Activated B cell treated with CpG ODN at 0.5 μM for 24 hours (primary cell): Measurements from ENCODE around the gene TMA7B. TPM values are rescaled to one million over a fixed set of nuclear protein-coding genes. Genes with fewer than 3 reads are reported as not detected.

Source experiments
- ATAC-seq: fragments of 200-7000 bp; cut with Tn5 transposase; one replicate; pipeline ENCODE4 v1.10.0; 2021; ENCODE audit warnings: low read depth, mild to moderate bottlenecking, moderate library complexity
- CTCF ChIA-PET: fragments of 350-600 bp; sonication (Branson Sonifier 250); formaldehyde crosslinking; loops from one replicate; lab custom pipeline; 2021; ENCODE audit warnings: antibody characterized with exemption; lab: Charles Lee
- POLR2A ChIA-PET: fragments of 350-600 bp; sonication (Branson Sonifier 250); formaldehyde crosslinking; loops from one replicate; lab custom pipeline; 2021; ENCODE audit warnings: antibody characterized with exemption; lab: Charles Lee
- DNase-seq: peaks from one replicate; pipeline ENCODE4 v3.0.0; 2022
- H3K27ac Mint-ChIP-seq: one replicate; pipeline ENCODE4 v1.8.0; 2020; ENCODE audit warnings: mixed read lengths
- H3K27me3 Mint-ChIP-seq: one replicate; pipeline ENCODE4 v1.8.0; 2021; ENCODE audit warnings: mixed read lengths
- H3K36me3 Mint-ChIP-seq: one replicate; pipeline ENCODE4 v1.8.0; 2021; ENCODE audit warnings: low read depth, mixed read lengths
- H3K4me1 Mint-ChIP-seq: one replicate; pipeline ENCODE4 v1.8.0; 2021; ENCODE audit warnings: mixed read lengths
- H3K4me3 Mint-ChIP-seq: one replicate; pipeline ENCODE4 v1.8.0; 2020; ENCODE audit warnings: mild to moderate bottlenecking, mixed read lengths
- H3K9me3 Mint-ChIP-seq: one replicate; pipeline ENCODE4 v1.8.0; 2020; ENCODE audit warnings: mixed read lengths
- CTCF ChIP-seq: fragments of 200-600 bp; IDR thresholded peaks from one replicate; pipeline ENCODE4 v1.8.0; 2022; ENCODE audit warnings: antibody characterized with exemption, mild to moderate bottlenecking
- intact Hi-C: fragments of 100-400 bp; cut with micrococcal nuclease; formaldehyde crosslinking; loops from one replicate; pipeline ENCODE4 v1.15.1; 2024
- total RNA-seq: library from RNA; stranded (reverse); gene quantifications from 2 replicates; pipeline ENCODE4 v1.2.3, GENCODE V29; 2022

Gene TMA7B
- total RNA-seq, 1 donor from 2014 or later: 0.58 TPM

- ChIA-PET POLR2A (interaction anchor here (0.9 kb wide), 1 partner anchor 16 kb away, joined by 8 read pairs; no protein-coding TSS in a partner anchor), CTCF (interaction anchor here (1.1 kb wide), 1 partner anchor 110 kb away, joined by 3 read pairs; no protein-coding TSS in a partner anchor)
- Mint-ChIP-seq H3K27ac (peak overlapping the region; percentile 9), H3K36me3 (peaks cover 5% of the 10 kb centered on the region), H3K4me1 (peaks cover 51% of the 10 kb centered on the region), H3K4me3 (peak overlapping the region; percentile 56), H3K9me3 (no peaks in the 10 kb centered on the region), H3K27me3 (no peaks in the 10 kb centered on the region)
- ATAC-seq: no peak
- no peak for TF ChIP-seq CTCF
- no peak for DNase-seq
- intact Hi-C loops: no loop called here
Measured at GRCh38 chr22:39915295-39915726, 44.9 kb upstream of the TMA7B start.

- no peak overlapping the region for H3K27ac Mint-ChIP-seq
- H3K4me3 Mint-ChIP-seq: no peak overlapping the region
- CTCF ChIA-PET: no interaction called here
- H3K4me1 Mint-ChIP-seq: peaks cover 41% of the 10 kb centered on the region
- H3K36me3 Mint-ChIP-seq: peaks cover 6% of the 10 kb centered on the region
- H3K27me3 Mint-ChIP-seq: no peaks in the 10 kb centered on the region
- POLR2A ChIA-PET: no interaction called here
- ATAC-seq (no peak), DNase-seq (no peak)
- TF ChIP-seq CTCF: no peak
- intact Hi-C loops: loop anchor here (2.0 kb wide), 1 partner anchor 16 kb away; the partner anchor contains the start of gene GRAP2
- no peaks in the 10 kb centered on the region for H3K9me3 Mint-ChIP-seq
Measured at GRCh38 chr22:39916496-39916895, 43.7 kb upstream of the TMA7B start.

- DNase-seq (no peak), ATAC-seq (no peak)
- H3K36me3 Mint-ChIP-seq: peaks cover 6% of the 10 kb centered on the region
Measured at GRCh38 chr22:39917197-39917643, 43.0 kb upstream of the TMA7B start.

GRCh38 chr22:39917776-39918495 is 42.3 kb upstream of the TMA7B start:
- Mint-ChIP-seq H3K9me3 (no peaks in the 10 kb centered on the region), H3K27me3 (no peaks in the 10 kb centered on the region), H3K4me1 (peaks cover 38% of the 10 kb centered on the region), H3K27ac (no peak overlapping the region), H3K4me3 (no peak overlapping the region), H3K36me3 (peaks cover 6% of the 10 kb centered on the region)
- intact Hi-C loops: loop anchor here (2.0 kb wide), 1 partner anchor 17 kb away; the partner anchor contains the start of gene GRAP2
- DNase-seq: no peak
- ChIA-PET CTCF (no interaction called here), POLR2A (no interaction called here)
- ATAC-seq: no peak
- no peak for TF ChIP-seq CTCF

More at GRCh38 chr22:39917197-39917643, 43.0 kb upstream of the TMA7B start:
- Mint-ChIP-seq H3K9me3 (no peaks in the 10 kb centered on the region), H3K4me1 (peaks cover 41% of the 10 kb centered on the region), H3K4me3 (no peak overlapping the region), H3K27me3 (no peaks in the 10 kb centered on the region), H3K27ac (no peak overlapping the region)
- TF ChIP-seq CTCF: no peak
- ChIA-PET POLR2A (no interaction called here), CTCF (no interaction called here)
- intact Hi-C loops: loop anchor here (2.0 kb wide), 1 partner anchor 16 kb away; the partner anchor contains the start of gene GRAP2

GRCh38 chr22:39920134-39920743 is 40.0 kb upstream of the TMA7B start:
- peaks cover 6% of the 10 kb centered on the region for H3K36me3 Mint-ChIP-seq
- CTCF ChIA-PET: no interaction called here
- ATAC-seq (no peak), DNase-seq (no peak)
- H3K9me3 Mint-ChIP-seq: no peaks in the 10 kb centered on the region
- H3K4me1 Mint-ChIP-seq: peaks cover 31% of the 10 kb centered on the region
- TF ChIP-seq CTCF: no peak
- intact Hi-C loops: no loop called here
- H3K27ac Mint-ChIP-seq: no peak overlapping the region
- POLR2A ChIA-PET: no interaction called here
- no peaks in the 10 kb centered on the region for H3K27me3 Mint-ChIP-seq
- H3K4me3 Mint-ChIP-seq: no peak overlapping the region
